A549 (cell line): ENCODE results near the gene PKLR. TPM values are rescaled to one million over a fixed set of nuclear protein-coding genes. Genes with fewer than 3 reads are reported as not detected.

Experiments
- ATAC-seq, 2 experiments: fragments of 200-7000 bp in 1 of 2; fragments of >200 bp in 1 of 2; cut with Nextera tagmentation in 1 of 2; cut with Tn5 transposase in 1 of 2; 3 replicates each; pipeline versions ENCODE4 v1.8.0 to v1.9.1; 2018 to 2020; ENCODE audit warnings: mild to moderate bottlenecking in 1 of 2, moderate library complexity in 1 of 2
- CTCF ChIA-PET: fragments of 300-600 bp; sonication (Branson Sonifier 250); formaldehyde crosslinking; extraction: SDS; loops from one replicate; lab custom pipeline; 2021; ENCODE audit warnings: antibody characterized with exemption, inconsistent platforms; lab: Yijun Ruan, JAX
- POLR2A ChIA-PET: fragments of 350-600 bp; formaldehyde crosslinking; extraction: SDS; loops from one replicate; lab custom pipeline; 2021; ENCODE audit warnings: antibody characterized with exemption, inconsistent platforms; lab: Yijun Ruan, JAX
- DNase-seq, 2 experiments: peaks; one replicate each; pipeline versions ENCODE4 v3.0.0 to v3.0.0-alpha.2; 2011 to 2016; ENCODE audit warnings: low read depth in 1 of 2, low spot score in 1 of 2
- FAIRE-seq: peaks from 2 replicates; lab custom pipeline; 2011; peaks lifted over from hg19 to GRCh38; lab: Jason Lieb, UNC
- H3K27ac ChIP-seq, 2 experiments: fragments of >200 bp; sonication (Bioruptor Twin); formaldehyde crosslinking; 3 replicates each; pipeline ENCODE4 v1.5.1; 2016 to 2017
- H3K4me1 ChIP-seq: fragments of >200 bp; sonication (Bioruptor Twin); formaldehyde crosslinking; 3 replicates; pipeline ENCODE4 v1.6.1; 2016
- H3K4me2 ChIP-seq: fragments of >200 bp; sonication (Bioruptor Twin); formaldehyde crosslinking; 3 replicates; pipeline ENCODE4 v1.6.1; 2016
- H3K4me3 ChIP-seq: fragments of >200 bp; sonication (Bioruptor Twin); formaldehyde crosslinking; 3 replicates; pipeline ENCODE4 v1.5.1; 2016
- H3K9me3 ChIP-seq: fragments of >200 bp; sonication (Bioruptor Twin); formaldehyde crosslinking; 3 replicates; pipeline ENCODE4 v1.6.1; 2016
- CBX2 ChIP-seq: fragments of 200-600 bp; sonication (generic); IDR thresholded peaks from 2 replicates; pipeline ENCODE4 v1.6.1; 2016; ENCODE audit warnings: low read depth, mild to moderate bottlenecking, borderline replicate concordance
- CHD4 ChIP-seq: fragments of 200-600 bp; sonication (generic); IDR thresholded peaks from 2 replicates; pipeline ENCODE4 v1.6.1; 2016; ENCODE audit warnings: antibody characterized with exemption, mild to moderate bottlenecking, borderline replicate concordance
- CTCF ChIP-seq: fragments of >200 bp; sonication (Bioruptor Twin); formaldehyde crosslinking; IDR thresholded peaks from 3 replicates; pipeline ENCODE4 v1.5.1; 2016
- EHMT2 ChIP-seq: fragments of 200-600 bp; sonication (generic); IDR thresholded peaks from 2 replicates; pipeline ENCODE4 v1.6.1; 2016; ENCODE audit warnings: antibody characterized with exemption, low read depth, mild to moderate bottlenecking, moderate library complexity
- EP300 ChIP-seq, 2 experiments: fragments of >200 bp; sonication (Bioruptor Twin); formaldehyde crosslinking; IDR thresholded peaks; 2 replicates in 1 of 2; 3 replicates in 1 of 2; pipeline ENCODE4 v1.6.1; 2016 to 2017
- FOSB ChIP-seq: fragments of 250-450 bp; sonication (Bioruptor Pico); IDR thresholded peaks from 2 replicates; pipeline ENCODE4 v1.5.0; 2020; ENCODE audit warnings: mild to moderate bottlenecking, moderate library complexity
- HES2 ChIP-seq: fragments of >200 bp; sonication (Bioruptor Twin); formaldehyde crosslinking; IDR thresholded peaks from 2 replicates; pipeline ENCODE4 v1.6.1; 2016
- HEYL ChIP-seq: fragments of 250-450 bp; sonication (Bioruptor Pico); IDR thresholded peaks from 2 replicates; pipeline ENCODE4 v1.8.0; 2021; ENCODE audit warnings: mild to moderate bottlenecking, moderate library complexity
- HMGXB4 ChIP-seq: fragments of 250-450 bp; sonication (Bioruptor Pico); IDR thresholded peaks from 2 replicates; pipeline ENCODE4 v1.5.0; 2021; ENCODE audit warnings: mild to moderate bottlenecking, moderate library complexity, borderline replicate concordance
- HOXA7 ChIP-seq: fragments of 250-450 bp; sonication (Bioruptor Pico); IDR thresholded peaks from 2 replicates; pipeline ENCODE4 v1.5.0; 2020; ENCODE audit warnings: mild to moderate bottlenecking, moderate library complexity
- HOXB13 ChIP-seq: fragments of 250-450 bp; sonication (Bioruptor Pico); IDR thresholded peaks from 2 replicates; pipeline ENCODE4 v1.5.0; 2020; ENCODE audit warnings: low read depth, mild to moderate bottlenecking, moderate library complexity
- JUNB ChIP-seq: fragments of >200 bp; sonication (Bioruptor Twin); formaldehyde crosslinking; IDR thresholded peaks from 2 replicates; pipeline ENCODE4 v1.6.1; 2016
- KDM5A ChIP-seq: fragments of 200-600 bp; sonication (generic); IDR thresholded peaks from 2 replicates; pipeline ENCODE4 v1.6.1; 2016; ENCODE audit warnings: antibody characterized with exemption, mild to moderate bottlenecking
- NFE2L2 ChIP-seq: fragments of 150-350 bp; conservative IDR thresholded peaks from 2 replicates; pipeline ENCODE4 v1.6.1; 2014; ENCODE audit warnings: low read length
- NPAS2 ChIP-seq: fragments of 250-450 bp; sonication (Bioruptor Pico); IDR thresholded peaks from 2 replicates; pipeline ENCODE4 v1.8.0; 2022; ENCODE audit warnings: mild to moderate bottlenecking, moderate library complexity, borderline replicate concordance
- NR3C1 ChIP-seq: fragments of >200 bp; sonication (Bioruptor Twin); formaldehyde crosslinking; IDR thresholded peaks from 3 replicates; pipeline ENCODE4 v1.6.1; 2017
- PBX3 ChIP-seq: IDR thresholded peaks from 2 replicates; pipeline ENCODE4 v1.6.1; 2012
- PHF8 ChIP-seq: fragments of 200-600 bp; sonication (generic); IDR thresholded peaks from 2 replicates; pipeline ENCODE4 v1.6.1; 2016; ENCODE audit warnings: low read depth, mild to moderate bottlenecking, antibody characterized with exemption, moderate library complexity, borderline replicate concordance
- RARB ChIP-seq: fragments of 250-450 bp; sonication (Bioruptor Pico); IDR thresholded peaks from 2 replicates; pipeline ENCODE4 v1.8.0; 2021; ENCODE audit warnings: mild to moderate bottlenecking, moderate library complexity
- REST ChIP-seq: fragments of 200-600 bp; sonication (generic); IDR thresholded peaks from 2 replicates; pipeline ENCODE4 v1.6.1; 2016; ENCODE audit warnings: antibody characterized with exemption, mild to moderate bottlenecking, moderate library complexity
- RFX5 ChIP-seq: fragments of 450-650 bp; IDR thresholded peaks from 2 replicates; pipeline ENCODE4 v1.7.1; 2014; ENCODE audit warnings: antibody characterized with exemption, mild to moderate bottlenecking, moderate library complexity
- SREBF2 ChIP-seq: fragments of 450-650 bp; IDR thresholded peaks from 2 replicates; pipeline ENCODE4 v1.6.1; 2014; ENCODE audit warnings: mild to moderate bottlenecking, moderate library complexity
- TFCP2L1 ChIP-seq: fragments of 250-450 bp; sonication (Bioruptor Pico); IDR thresholded peaks from 2 replicates; pipeline ENCODE4 v1.5.0; 2021; ENCODE audit warnings: mild to moderate bottlenecking
- WGBS: methylation state at CpG from one replicate; pipeline ENCODE4 v1.1.6; 2017; ENCODE audit errors: missing lambda C conversion rate; 5-methylcytosine and 5-hydroxymethylcytosine counted together
- polyA plus RNA-seq, 4 experiments: library from polyadenylated mRNA; depleted of rRNA in 3 of 4; stranded (reverse); fragments of >200 nt; fragmentation: RNase III in 1 of 4; extraction: RNeasy Plus Mini Kit Qiagen cat#74134 plus additional on column Dnase treatment in 1 of 4; gene quantifications; 2 replicates in 3 of 4; 3 replicates in 1 of 4; pipeline ENCODE4 v1.2.3, GENCODE V29; 2011 to 2017

Gene PKLR
- polyA plus RNA-seq, 2 of the 4 experiments (the other 2 are of a cell fraction) = 0.03 TPM; not detected in 1

- H3K4me3 ChIP-seq = no peak overlapping the region
- no peak for FAIRE-seq
- DNase-seq = no peak
- H3K4me1 ChIP-seq = no peaks in the 10 kb centered on the region
- no peak overlapping the region for H3K27ac ChIP-seq
- WGBS = 61% methylated on average over 3 of the region's 3 CpGs
- no peak for TF ChIP-seq EP300 (IDR thresholded peaks at IDR 0.05)
- TF ChIP-seq KDM5A = no peak
- TF ChIP-seq HMGXB4 (CRISPR knock-in tag) = no peak
- no peak for TF ChIP-seq NFE2L2
- no peak for TF ChIP-seq NR3C1
- TF ChIP-seq HEYL (CRISPR knock-in tag) = no peak
- no peak for TF ChIP-seq TFCP2L1
- no peak for TF ChIP-seq PBX3
- no peak for TF ChIP-seq FOSB
- TF ChIP-seq HOXA7 (CRISPR knock-in tag) = no peak
- TF ChIP-seq PHF8 = no peak
- TF ChIP-seq RFX5 = no peak
- no peak overlapping the region for H3K4me2 ChIP-seq
- ChIA-PET CTCF (interaction anchor here (1.4 kb wide), 1 partner anchor 26 kb away, joined by 3 read pairs; no protein-coding TSS in a partner anchor), POLR2A (no interaction called here)
- H3K9me3 ChIP-seq = no peaks in the 10 kb centered on the region
- ATAC-seq = no peak
These were observed 4.6 kb downstream of the PKLR start for GRCh38 chr1:155296661-155297060.

GRCh38 chr1:155295942-155296267 lies 5.3 kb downstream of the PKLR start:
- no peak overlapping the region for H3K27ac ChIP-seq
- 61% methylated on average over 7 of the region's 7 CpGs for WGBS
- TF ChIP-seq CBX2 = no peak
- TF ChIP-seq HOXB13 (CRISPR knock-in tag) = no peak
- no peak for TF ChIP-seq HOXA7 (CRISPR knock-in tag)
- TF ChIP-seq JUNB = no peak
- TF ChIP-seq, all 56 proteins: peak for 0
- ChIA-PET CTCF (no interaction called here), POLR2A (no interaction called here)
- Histone ChIP-seq H3K4me1 (no peaks in the 10 kb centered on the region), H3K4me3 (no peak overlapping the region), H3K9me3 (no peaks in the 10 kb centered on the region), H3K4me2 (no peak overlapping the region)
- no peak for ATAC-seq
- no peak for DNase-seq
- no peak for FAIRE-seq

GRCh38 chr1:155295183-155295941 lies 5.9 kb downstream of the PKLR start:
- H3K4me3 ChIP-seq = no peak overlapping the region
- FAIRE-seq = no peak
- H3K9me3 ChIP-seq = no peaks in the 10 kb centered on the region
- no peak overlapping the region for H3K4me2 ChIP-seq
- 71% methylated on average over 33 of the region's 47 CpGs for WGBS
- ChIA-PET CTCF (interaction anchor here (1.0 kb wide), 1 partner anchor 17 kb away, joined by 3 read pairs; no protein-coding TSS in a partner anchor), POLR2A (no interaction called here)
- TF ChIP-seq EP300 (IDR thresholded peaks at IDR 0.05) (no peak), RARB (CRISPR knock-in tag) (no peak), CTCF (no peak), PHF8 (no peak), NPAS2 (CRISPR knock-in tag) (no peak), SREBF2 (no peak), EHMT2 (no peak), HEYL (CRISPR knock-in tag) (no peak), HES2 (no peak), CHD4 (no peak), REST (no peak), RFX5 (no peak)
- ATAC-seq = peak; percentile 5 to 22; a peak in 2 of 6 replicates
- no peaks in the 10 kb centered on the region for H3K4me1 ChIP-seq
- no peak overlapping the region for H3K27ac ChIP-seq
- no peak for DNase-seq
